Measurements from ENCODE around the gene FBLN5.
"Not testable (repeated sequence)": the region's sequence is repeated elsewhere in the genome, so short reads cannot be mapped to it uniquely, and the experiment has no call there.

FBLN5 gene

GRCh38 chr14:91910196-91910595 lies 37.3 kb downstream of the FBLN5 start:
- in situ Hi-C loops (cut with HindIII; ENCODE audit: low sequenced_read_pairs), result no loop called here

GRCh38 chr14:91906374-91906773 lies 41.1 kb downstream of the FBLN5 start:
- in situ Hi-C loops (cut with HindIII; ENCODE audit: low sequenced_read_pairs), result no loop called here

GRCh38 chr14:91904956-91905645 lies 42.4 kb downstream of the FBLN5 start:
- in situ Hi-C loops (cut with HindIII; ENCODE audit: low sequenced_read_pairs), result no loop called here

- in situ Hi-C loops (cut with HindIII; ENCODE audit: low sequenced_read_pairs), result no loop called here
These were observed 43.0 kb downstream of the FBLN5 start for GRCh38 chr14:91904483-91904882.

GRCh38 chr14:91903070-91903469 lies 44.4 kb downstream of the FBLN5 start:
- in situ Hi-C loops (cut with HindIII; ENCODE audit: low sequenced_read_pairs), result no loop called here

GRCh38 chr14:91902336-91902735 lies 45.2 kb downstream of the FBLN5 start:
- in situ Hi-C loops (cut with HindIII; ENCODE audit: low sequenced_read_pairs), result no loop called here

GRCh38 chr14:91901449-91902226 lies 45.9 kb downstream of the FBLN5 start:
- in situ Hi-C loops (cut with HindIII; ENCODE audit: low sequenced_read_pairs), result no loop called here

GRCh38 chr14:91899806-91900205 lies 47.7 kb downstream of the FBLN5 start:
- in situ Hi-C loops (cut with HindIII; ENCODE audit: low sequenced_read_pairs), result no loop called here

- in situ Hi-C loops (cut with HindIII; ENCODE audit: low sequenced_read_pairs), result no loop called here
These were observed 48.3 kb downstream of the FBLN5 start for GRCh38 chr14:91899213-91899612.

- in situ Hi-C loops (cut with HindIII; ENCODE audit: low sequenced_read_pairs), result no loop called here
These were observed 49.1 kb downstream of the FBLN5 start for GRCh38 chr14:91898372-91898771.

GRCh38 chr14:91897716-91898115 lies 49.8 kb downstream of the FBLN5 start:
- in situ Hi-C loops (cut with HindIII; ENCODE audit: low sequenced_read_pairs), result not testable (repeated sequence)

GRCh38 chr14:91897106-91897701 lies 50.3 kb downstream of the FBLN5 start:
- in situ Hi-C loops (cut with HindIII; ENCODE audit: low sequenced_read_pairs), result no loop called here

GRCh38 chr14:91896419-91896818 lies 51.1 kb downstream of the FBLN5 start:
- in situ Hi-C loops (cut with HindIII; ENCODE audit: low sequenced_read_pairs), result no loop called here

GRCh38 chr14:91893669-91894068 lies 53.8 kb downstream of the FBLN5 start:
- in situ Hi-C loops (cut with HindIII; ENCODE audit: low sequenced_read_pairs), result no loop called here

- in situ Hi-C loops (cut with HindIII; ENCODE audit: low sequenced_read_pairs), result no loop called here
These were observed 54.5 kb downstream of the FBLN5 start for GRCh38 chr14:91893007-91893406.

GRCh38 chr14:91891721-91892220 lies 55.7 kb downstream of the FBLN5 start:
- in situ Hi-C loops (cut with HindIII; ENCODE audit: low sequenced_read_pairs), result no loop called here

GRCh38 chr14:91891101-91891500 lies 56.4 kb downstream of the FBLN5 start:
- in situ Hi-C loops (cut with HindIII; ENCODE audit: low sequenced_read_pairs), result no loop called here

GRCh38 chr14:91890291-91890749 lies 57.2 kb downstream of the FBLN5 start:
- in situ Hi-C loops (cut with HindIII; ENCODE audit: low sequenced_read_pairs), result no loop called here

GRCh38 chr14:91889477-91890211 lies 57.9 kb downstream of the FBLN5 start:
- in situ Hi-C loops (cut with HindIII; ENCODE audit: low sequenced_read_pairs), result no loop called here

- in situ Hi-C loops (cut with HindIII; ENCODE audit: low sequenced_read_pairs), result no loop called here
These were observed 58.6 kb downstream of the FBLN5 start for GRCh38 chr14:91888641-91889476.
